Testis (tissue), 2 donors: Measurements from ENCODE around the gene SLC2A4.
"Not testable (repeated sequence)": the region's sequence is repeated elsewhere in the genome, so short reads cannot be mapped to it uniquely, and the experiment has no call there.

Experiments
- CTCF ChIP-seq, 3 experiments: fragments of 450-650 bp in 2 of 3; fragments of 200-600 bp in 1 of 3; sonication (generic) in 1 of 3; IDR thresholded peaks; one replicate each; pipeline ENCODE4 v1.5.1; 2016 to 2019; ENCODE audit warnings: antibody characterized with exemption in 3 of 3, mild to moderate bottlenecking in 2 of 3, moderate library complexity in 1 of 3
- POLR2A ChIP-seq: fragments of 450-650 bp; IDR thresholded peaks from one replicate; pipeline ENCODE4 v1.6.1; 2017; ENCODE audit warnings: antibody characterized with exemption, mild to moderate bottlenecking, moderate library complexity

- TF ChIP-seq CTCF (IDR thresholded peaks at IDR 0.05); POLR2A: not testable (repeated sequence)
These were observed 56.1 kb downstream of the SLC2A4 start for GRCh38 chr17:7337600-7337999.
